Skeletal muscle satellite cell (primary cell): Measurements from ENCODE around the gene IFI16.

ENCODE experiments used
- H3K27me3 ChIP-seq: 2 replicates; pipeline ENCODE4 v1.7.0; 2013; ENCODE audit warnings: low read length; ENCODE audit not compliant: control insufficient read depth, insufficient read depth
- H3K36me3 ChIP-seq: 2 replicates; pipeline ENCODE4 v1.7.0; 2013; ENCODE audit warnings: mild to moderate bottlenecking, control low read depth, low read length; ENCODE audit not compliant: insufficient read depth
- H3K4me1 ChIP-seq: 2 replicates; pipeline ENCODE4 v1.7.0; 2013; ENCODE audit warnings: low read length; ENCODE audit not compliant: control insufficient read depth, insufficient read depth
- H3K4me2 ChIP-seq: 2 replicates; pipeline ENCODE4 v1.7.0; 2013; ENCODE audit warnings: mild to moderate bottlenecking, low read length
- H3K4me3 ChIP-seq: 2 replicates; pipeline ENCODE4 v1.7.0; 2013; ENCODE audit warnings: low read length
- H3K9ac ChIP-seq: 2 replicates; pipeline ENCODE4 v1.7.0; 2013; ENCODE audit warnings: mild to moderate bottlenecking, low read depth, low read length, moderate library complexity
- H3K9me3 ChIP-seq: replicated peaks from 2 replicates; pipeline ENCODE4 v1.7.0; 2013; ENCODE audit warnings: mild to moderate bottlenecking, control low read depth, low read length

The IFI16 gene

GRCh38 chr1:159066108-159066507, 56.4 kb downstream of the IFI16 start:
- H3K9ac ChIP-seq, result no peak overlapping the region
- peaks cover 2% of the 10 kb centered on the region for H3K4me1 ChIP-seq
- H3K9me3 ChIP-seq, result no peaks in the 10 kb centered on the region

DNA sequence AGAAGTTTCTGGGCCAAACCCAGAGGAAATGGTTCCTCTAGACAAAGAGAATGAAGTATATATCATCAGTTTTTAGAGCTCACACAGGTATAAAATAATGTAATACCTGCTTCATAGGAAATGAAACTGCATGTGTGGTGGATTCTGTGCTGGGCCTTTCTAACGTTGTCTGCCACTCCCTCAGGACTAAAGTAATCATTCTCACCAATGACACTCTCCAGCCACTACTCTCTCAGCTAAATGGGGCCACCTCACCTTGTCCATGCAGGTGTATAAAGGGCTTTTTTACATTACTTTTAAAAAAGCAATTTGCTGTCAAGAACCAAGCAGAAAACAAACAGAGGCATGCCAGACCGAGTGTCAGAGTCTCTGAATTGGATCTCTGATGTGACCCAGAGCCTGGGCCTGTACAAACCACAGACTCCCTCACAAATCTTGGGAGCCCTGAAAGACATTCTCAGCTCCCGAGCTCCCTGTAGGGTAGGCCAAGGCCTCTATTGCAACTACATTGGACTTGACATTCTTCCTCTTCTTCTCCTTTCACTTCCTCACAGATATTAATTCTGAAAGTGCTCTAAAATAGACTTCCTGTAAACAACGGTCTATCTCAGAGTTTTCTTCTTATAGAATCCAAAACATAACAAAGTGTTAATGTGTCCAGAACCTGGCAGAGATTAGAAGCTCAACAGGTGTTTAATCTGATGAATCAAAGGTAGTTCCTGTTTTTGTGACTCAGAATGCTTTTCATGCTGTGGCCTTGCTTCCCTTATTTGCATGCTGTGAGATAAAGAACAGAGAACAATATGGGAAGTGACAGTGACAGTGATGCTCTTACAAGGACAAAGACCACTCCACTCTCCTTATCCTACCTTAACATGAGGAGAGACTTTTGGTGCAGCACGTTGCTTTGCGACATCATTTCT, 58.3 kb downstream of the IFI16 start:
- Histone ChIP-seq H3K36me3 (no peaks in the 10 kb centered on the region), H3K27me3 (no peaks in the 10 kb centered on the region), H3K9ac (no peak overlapping the region), H3K9me3 (no peaks in the 10 kb centered on the region), H3K4me2 (no peak overlapping the region), H3K4me3 (no peak overlapping the region), H3K4me1 (peaks cover 2% of the 10 kb centered on the region)

More at GRCh38 chr1:159066108-159066507, 56.4 kb downstream of the IFI16 start:
- Histone ChIP-seq H3K27me3 (no peaks in the 10 kb centered on the region), H3K36me3 (no peaks in the 10 kb centered on the region), H3K4me2 (no peak overlapping the region), H3K4me3 (no peak overlapping the region)

DNA sequence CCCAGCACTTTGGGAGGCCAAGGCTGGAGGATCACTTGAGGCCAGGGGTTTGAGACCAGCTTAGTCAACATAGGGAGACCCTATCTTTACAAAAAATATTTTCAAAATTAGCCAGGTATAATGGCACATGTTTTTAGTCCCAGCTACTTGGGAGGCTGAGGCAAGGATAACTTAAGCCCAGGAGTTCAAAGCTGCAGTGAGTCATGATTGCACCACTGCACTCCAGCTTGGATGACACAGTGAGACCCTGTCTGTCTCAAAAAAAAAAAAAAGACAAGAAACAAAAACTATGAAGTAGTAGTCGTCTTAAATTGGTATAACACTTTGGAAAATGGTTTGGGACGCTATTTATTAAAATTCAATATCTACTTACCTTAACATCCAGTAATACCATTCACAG, 59.2 kb downstream of the IFI16 start:
- no peak overlapping the region for H3K4me3 ChIP-seq
- no peak overlapping the region for H3K9ac ChIP-seq
- no peaks in the 10 kb centered on the region for H3K9me3 ChIP-seq

GRCh38 chr1:159071970-159072582, 62.4 kb downstream of the IFI16 start:
- Histone ChIP-seq H3K36me3 (no peaks in the 10 kb centered on the region), H3K4me3 (no peak overlapping the region), H3K9me3 (no peaks in the 10 kb centered on the region), H3K9ac (no peak overlapping the region), H3K27me3 (no peaks in the 10 kb centered on the region), H3K4me1 (peaks cover 2% of the 10 kb centered on the region), H3K4me2 (no peak overlapping the region)

More for the DNA sequence above, 59.2 kb downstream of the IFI16 start:
- Histone ChIP-seq H3K4me2 (no peak overlapping the region), H3K4me1 (peaks cover 2% of the 10 kb centered on the region), H3K27me3 (no peaks in the 10 kb centered on the region), H3K36me3 (no peaks in the 10 kb centered on the region)

DNA sequence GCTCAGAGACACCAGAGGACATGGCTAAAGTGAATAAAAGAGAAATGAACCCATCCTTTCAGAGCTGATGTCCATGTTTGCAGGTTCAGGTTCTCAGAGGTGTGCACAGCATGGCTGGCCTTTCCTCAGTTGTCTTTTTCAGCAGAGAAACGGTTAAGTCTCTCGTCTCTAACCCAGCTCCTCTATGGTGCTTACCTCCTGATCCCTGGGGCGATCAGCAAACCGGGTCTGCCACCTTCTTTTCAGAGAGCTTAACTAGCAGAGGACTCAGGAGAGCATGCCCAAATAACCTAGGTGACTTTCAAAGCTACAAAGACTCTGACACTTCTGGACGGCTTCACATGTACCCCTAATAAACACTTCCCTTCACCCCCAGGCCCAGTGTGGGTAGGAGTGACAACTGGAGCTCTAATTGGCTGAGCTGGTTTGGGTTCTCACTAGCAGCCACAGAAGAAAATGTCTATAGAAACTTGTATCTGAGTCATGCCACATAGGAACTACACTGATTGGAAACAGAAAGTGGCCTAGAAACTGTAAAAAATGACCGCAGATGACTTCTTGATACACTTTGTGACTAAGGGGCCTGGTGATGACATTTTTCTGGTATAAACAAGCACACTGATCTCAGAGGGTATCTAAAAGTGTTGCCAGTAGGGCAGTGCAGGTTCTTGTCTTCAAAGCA, 66.9 kb downstream of the IFI16 start, which contains the start of gene AIM2:
Gene AIM2 (minus strand): TSS at position 329 of the 682 bp plus-strand sequence. CDS start 3,267 bp downstream, outside the sequence.
- H3K4me1 ChIP-seq, result no peaks in the 10 kb centered on the region
- peaks cover 14% of the 10 kb centered on the region for H3K27me3 ChIP-seq
- H3K4me2 ChIP-seq, result no peak within 1 kb of the TSS
- no peaks in the 10 kb centered on the region for H3K36me3 ChIP-seq
- H3K9ac ChIP-seq, result no peak within 1 kb of the TSS
- no peak within 1 kb of the TSS for H3K4me3 ChIP-seq
- H3K9me3 ChIP-seq, result no peaks in the 10 kb centered on the region

- H3K4me3 ChIP-seq, result no peak overlapping the region
- no peaks in the 10 kb centered on the region for H3K36me3 ChIP-seq
- H3K4me1 ChIP-seq, result no peaks in the 10 kb centered on the region
- peaks cover 14% of the 10 kb centered on the region for H3K27me3 ChIP-seq
- no peak overlapping the region for H3K9ac ChIP-seq
- no peaks in the 10 kb centered on the region for H3K9me3 ChIP-seq
- H3K4me2 ChIP-seq, result no peak overlapping the region
These were observed 67.6 kb downstream of the IFI16 start for GRCh38 chr1:159077120-159077961.

GRCh38 chr1:159079525-159079924, 69.8 kb downstream of the IFI16 start:
- Histone ChIP-seq H3K27me3 (peaks cover 14% of the 10 kb centered on the region), H3K9me3 (no peaks in the 10 kb centered on the region), H3K9ac (no peak overlapping the region), H3K4me1 (no peaks in the 10 kb centered on the region), H3K4me2 (no peak overlapping the region), H3K36me3 (no peaks in the 10 kb centered on the region), H3K4me3 (no peak overlapping the region)

DNA sequence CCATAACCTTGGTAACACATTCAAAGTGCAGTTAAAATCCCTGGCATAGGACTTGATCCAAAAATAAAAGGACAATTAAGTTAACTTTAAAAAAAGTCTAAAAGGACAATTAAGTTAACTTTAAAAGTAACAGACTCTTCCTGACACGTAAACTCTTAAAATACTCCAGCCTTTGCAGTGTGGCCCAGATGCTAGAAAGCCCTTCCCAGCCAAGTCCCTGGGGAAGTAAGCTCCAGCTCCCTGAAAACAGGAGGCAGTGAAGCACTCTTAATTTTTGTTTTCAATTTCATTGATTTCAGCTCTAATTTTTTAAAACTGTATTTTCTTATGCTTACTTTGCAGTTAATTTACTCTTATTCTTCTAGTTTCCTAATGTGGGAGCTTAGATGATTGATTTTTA, 71.9 kb downstream of the IFI16 start:
- Histone ChIP-seq H3K9ac (no peak overlapping the region), H3K4me1 (no peaks in the 10 kb centered on the region), H3K4me3 (no peak overlapping the region), H3K27me3 (peaks cover 14% of the 10 kb centered on the region), H3K36me3 (no peaks in the 10 kb centered on the region), H3K4me2 (no peak overlapping the region), H3K9me3 (no peaks in the 10 kb centered on the region)

DNA sequence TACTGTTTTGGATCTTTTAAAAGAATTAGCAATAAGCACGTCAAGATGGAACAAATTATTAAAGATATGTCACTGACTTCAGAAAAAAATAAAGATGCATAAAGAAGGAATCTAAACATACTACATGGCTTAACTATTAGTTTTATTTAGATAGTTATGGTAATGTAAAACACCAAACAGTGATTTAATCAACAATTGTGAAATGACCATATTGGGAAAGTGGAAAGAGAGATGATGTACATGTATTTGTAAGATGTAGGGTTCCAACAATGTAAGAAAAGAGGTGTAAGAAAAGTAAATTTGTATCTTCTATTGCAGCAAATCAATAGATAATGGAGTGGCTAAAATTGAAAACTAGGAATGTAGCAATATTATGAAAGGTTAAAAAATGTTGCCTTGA, 73.3 kb downstream of the IFI16 start:
- Histone ChIP-seq H3K27me3 (peaks cover 6% of the 10 kb centered on the region), H3K9ac (no peak overlapping the region), H3K9me3 (no peaks in the 10 kb centered on the region), H3K4me1 (peaks cover 2% of the 10 kb centered on the region), H3K36me3 (no peaks in the 10 kb centered on the region), H3K4me3 (no peak overlapping the region), H3K4me2 (no peak overlapping the region)

DNA sequence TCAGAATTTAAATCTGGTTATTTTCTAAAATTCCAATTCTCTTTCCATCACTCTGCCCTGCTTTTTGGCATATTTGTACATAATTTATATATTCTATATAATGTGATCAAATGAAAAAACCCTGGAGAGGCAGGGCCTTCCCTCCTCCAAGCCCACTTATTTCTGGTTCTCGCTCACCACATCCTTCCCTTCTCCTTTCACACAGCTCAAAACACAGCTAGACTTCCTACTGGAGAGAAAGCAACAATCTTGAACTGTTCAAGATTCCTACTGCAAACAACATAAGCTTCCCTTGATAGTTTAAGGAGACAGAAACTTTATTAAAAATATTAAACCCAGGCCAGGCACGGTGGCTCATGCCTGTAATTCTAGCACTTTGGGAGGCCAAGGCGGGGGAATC, 74.4 kb downstream of the IFI16 start:
- Histone ChIP-seq H3K4me1 (peaks cover 12% of the 10 kb centered on the region), H3K4me2 (no peak overlapping the region), H3K4me3 (no peak overlapping the region)

GRCh38 chr1:159084867-159085266, 75.2 kb downstream of the IFI16 start:
- Histone ChIP-seq H3K4me3 (no peak overlapping the region), H3K4me1 (peaks cover 12% of the 10 kb centered on the region), H3K4me2 (no peak overlapping the region), H3K36me3 (no peaks in the 10 kb centered on the region), H3K9ac (no peak overlapping the region), H3K27me3 (no peaks in the 10 kb centered on the region), H3K9me3 (no peaks in the 10 kb centered on the region)

More for the DNA sequence above, 74.4 kb downstream of the IFI16 start:
- Histone ChIP-seq H3K9me3 (no peaks in the 10 kb centered on the region), H3K27me3 (no peaks in the 10 kb centered on the region), H3K9ac (no peak overlapping the region), H3K36me3 (no peaks in the 10 kb centered on the region)
